HL-60 (cell line): ENCODE data around the gene ZNF423.

Experiments
- DNase-seq, 2 experiments: peaks; one replicate each; pipeline ENCODE4 v3.0.0-alpha.2; 2010 to 2020; ENCODE audit warnings: low read depth in 1 of 2, low spot score in 1 of 2
- H3K27ac ChIP-seq: fragments of 250-450 bp; sonication (Bioruptor Pico); replicated peaks from 2 replicates; pipeline ENCODE4 v1.5.1; 2020; ENCODE audit warnings: mild to moderate bottlenecking, moderate library complexity
- H3K27me3 ChIP-seq: fragments of 250-450 bp; sonication (Bioruptor Pico); 2 replicates; pipeline ENCODE4 v1.5.1; 2021; ENCODE audit warnings: mild to moderate bottlenecking, moderate library complexity; ENCODE audit not compliant: insufficient read depth, poor library complexity, severe bottlenecking
- H3K4me3 ChIP-seq: replicated peaks from 2 replicates; pipeline ENCODE4 v1.5.1; 2011; ENCODE audit warnings: mild to moderate bottlenecking, control low read depth, low read length; ENCODE audit not compliant: insufficient read depth
- CTCF ChIP-seq: IDR thresholded peaks from one replicate; pipeline ENCODE4 v1.5.1; 2011; ENCODE audit warnings: low read length, control low read depth, inconsistent platforms; ENCODE audit not compliant: insufficient read depth
- GABPA ChIP-seq: IDR thresholded peaks from 2 replicates; pipeline ENCODE4 v1.6.1; 2012; ENCODE audit warnings: low read depth
- POLR2AphosphoS5 ChIP-seq: IDR thresholded peaks from 2 replicates; pipeline ENCODE4 v1.6.1; 2012; ENCODE audit warnings: low read depth
- REST ChIP-seq: IDR thresholded peaks from 2 replicates; pipeline ENCODE4 v1.6.1; 2012; ENCODE audit warnings: low read depth; ENCODE audit not compliant: insufficient replicate concordance
- SPI1 ChIP-seq: IDR thresholded peaks from 2 replicates; pipeline ENCODE4 v1.6.1; 2012; ENCODE audit warnings: low read depth, mild to moderate bottlenecking, borderline replicate concordance

Gene ZNF423

GRCh38 chr16:49494891-49495566 lies 360.9 kb downstream of the ZNF423 start:
- Histone ChIP-seq H3K27me3 (no peaks in the 10 kb centered on the region), H3K4me3 (no peak overlapping the region), H3K27ac (no peak overlapping the region)
- no peak for DNase-seq
- no peak for TF ChIP-seq CTCF
- no peak for TF ChIP-seq GABPA
- TF ChIP-seq REST = no peak
- TF ChIP-seq POLR2AphosphoS5 = no peak
- TF ChIP-seq SPI1 = no peak

- Histone ChIP-seq H3K4me3 (no peak overlapping the region), H3K27me3 (no peaks in the 10 kb centered on the region), H3K27ac (no peak overlapping the region)
- TF ChIP-seq REST (no peak), POLR2AphosphoS5 (no peak), SPI1 (no peak), CTCF (no peak), GABPA (no peak)
- no peak for DNase-seq
Measured at GRCh38 chr16:49494474-49494873, 361.4 kb downstream of the ZNF423 start.

- H3K27ac ChIP-seq = no peak overlapping the region
- no peak for DNase-seq
- no peak for TF ChIP-seq CTCF
- TF ChIP-seq POLR2AphosphoS5 = no peak
- TF ChIP-seq REST = no peak
- TF ChIP-seq GABPA = no peak
- no peak for TF ChIP-seq SPI1
- no peak overlapping the region for H3K4me3 ChIP-seq
- H3K27me3 ChIP-seq = no peaks in the 10 kb centered on the region
Measured at GRCh38 chr16:49493836-49494235, 362.1 kb downstream of the ZNF423 start.
